Heart left ventricle (tissue), 16 donors: Measurements from ENCODE around the gene TACR1. TPM values are rescaled to one million over a fixed set of nuclear protein-coding genes. Genes with fewer than 3 reads are reported as not detected.

Experiments
- ATAC-seq, 4 donors: fragments of 200-7000 bp; cut with Tn5 transposase; one replicate each; pipeline ENCODE4 v1.9.1; 2020 to 2022; ENCODE audit warnings: moderate library complexity in 4 of 4, mild to moderate bottlenecking in 3 of 4, moderate number of reproducible peaks in 1 of 4
- DNase-seq, 5 donors: peaks; one replicate each; pipeline ENCODE4 v3.0.0-alpha.2; 2020
- H3K27ac ChIP-seq, 12 donors: fragments of 200-600 bp; sonication (generic) in 4 of 12; one replicate each; pipeline versions ENCODE4 v1.5.0 to v1.8.0; 2016 to 2022; ENCODE audit warnings: mild to moderate bottlenecking in 2 of 12
- H3K27me3 ChIP-seq, 9 donors: fragments of 200-600 bp; sonication (generic) in 2 of 9; one replicate each; pipeline versions ENCODE4 v1.5.1 to v1.8.0; 2016 to 2022; ENCODE audit warnings: mild to moderate bottlenecking in 3 of 9
- H3K36me3 ChIP-seq, 9 donors: fragments of 200-600 bp; sonication (generic) in 2 of 9; one replicate each; pipeline versions ENCODE4 v1.5.0 to v1.8.0; 2018 to 2022; ENCODE audit warnings: mild to moderate bottlenecking in 2 of 9
- H3K4me1 ChIP-seq, 12 donors: fragments of 200-600 bp; sonication (generic) in 4 of 12; one replicate each; pipeline versions ENCODE4 v1.5.0 to v1.8.0; 2016 to 2022; ENCODE audit warnings: mild to moderate bottlenecking in 3 of 12
- H3K4me3 ChIP-seq, 12 donors: fragments of 200-600 bp; sonication (generic) in 4 of 12; one replicate each; pipeline versions ENCODE4 v1.5.0 to v1.8.0; 2017 to 2022; ENCODE audit warnings: mild to moderate bottlenecking in 9 of 12, moderate library complexity in 4 of 12
- H3K9me3 ChIP-seq, 12 donors: fragments of 200-600 bp; sonication (generic) in 4 of 12; one replicate each; pipeline versions ENCODE4 v1.5.0 to v1.8.0; 2016 to 2022; ENCODE audit warnings: mild to moderate bottlenecking in 1 of 12
- POLR2A ChIP-seq, 2 donors: fragments of 450-650 bp; IDR thresholded peaks; one replicate each; pipeline ENCODE4 v1.6.1; 2017; ENCODE audit warnings: antibody characterized with exemption in 2 of 2, mild to moderate bottlenecking in 2 of 2, moderate library complexity in 2 of 2
- WGBS, 4 donors: extraction: QIAGEN DNeasy Blood & Tissue Kit in 2 of 4; methylation state at CpG; one replicate each; pipeline versions ENCODE4 v1.1.5 to v1.1.7; 2013 to 2018; 5-methylcytosine and 5-hydroxymethylcytosine counted together
- intact Hi-C, 10 donors: fragments of 100-400 bp; cut with DNase I; formaldehyde crosslinking; loops; one replicate each; pipeline versions ENCODE4 v1.11.1 to v1.14.2; 2022
- polyA plus RNA-seq, 2 donors: library from polyadenylated mRNA; stranded (reverse); fragments of 200-250 nt; gene quantifications; one replicate each; pipeline ENCODE4 v1.2.3, GENCODE V29; 2013
- total RNA-seq, 9 donors: library from RNA; depleted of rRNA in 2 of 9; stranded (reverse); fragments of >200 nt in 2 of 9; fragmentation: NEBNext Ultra II Directional in 3 of 9; extraction: Animal tissue kit (Norgen Biotek cat#: 25700) in 3 of 9; gene quantifications; one replicate each; pipeline versions ENCODE4 v1.1.0 to v1.2.4, GENCODE V29; 2016 to 2023
- TF ChIP-seq, protein P1 (sequence below), 12 donors: fragments of 200-600 bp; sonication (generic) in 4 of 12; IDR thresholded peaks; one replicate each; pipeline versions ENCODE4 v1.5.0 to v1.8.0; 2018 to 2022; ENCODE audit warnings: antibody characterized with exemption in 12 of 12, mild to moderate bottlenecking in 5 of 12
- donor health status: ischemic (EF 13 %, LVEDD 7.1; RV severe dilation, severe dysfunction).
- donor health status: healthy with polysubstance abuse.
- donor health status: DM: no; HTN: yes; CAD: no.
- donor health status: DM: no; HTN: no; CAD: no.
- donor health status: ischemic (EF 25% LVEDD 6.9; RV normal size, moderate dysfunction).
- donor health status: ischemic (EF 25% LVEDD 5.7; RV mildly dilated, moderate dysfunction).
- donor health status: healthy.
- donor health status: DM: yes; HTN: yes; CAD: no.
- donor health status: ischemic (EF 35%, LVEDD 5.7; RV mildly dilated, moderate dysfunction).
- donor health status: nonischemic (EF 11% LVEDD 7.7; RV severe dilation, severe dysfunction).
- donor health status: DM: yes; HTN: yes; CAD: no.
- donor health status: PGD.
- donor health status: ischemic (EF 29% LVEDD 5.4; RV normal size, mild dysfunction).
- donor health status: nonischemic (EF 23%, LVEDD 6.1; RV moderate dilation, normal function).

Gene TACR1
- total and polyA plus RNA-seq, 11 donors: 0.01 to 0.59 (median 0.35) TPM; not detected in 4

DNA sequence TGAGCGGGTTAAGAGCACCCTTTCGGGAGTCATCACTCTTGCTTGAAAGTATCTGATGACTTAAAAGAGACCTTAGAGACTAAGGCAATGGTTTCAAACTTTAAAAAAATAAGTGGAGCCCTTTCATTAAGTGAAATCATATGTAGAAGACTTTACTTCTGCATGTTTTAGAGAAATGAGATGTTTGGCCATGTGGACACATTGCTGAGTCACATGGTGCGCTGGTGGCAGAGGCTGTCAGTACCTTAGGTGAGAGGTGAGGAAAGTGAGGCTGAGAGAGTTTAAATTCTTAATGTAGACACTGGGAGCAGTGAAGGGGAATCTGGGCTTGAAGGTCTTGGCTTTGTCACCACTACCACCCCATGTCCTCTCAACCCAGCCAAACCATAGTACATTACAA, 109.8 kb downstream of the TACR1 start:
- Histone ChIP-seq H3K27me3 (no peaks in the 10 kb centered on the region), H3K9me3 (no peaks in the 10 kb centered on the region), H3K36me3 (no peaks in the 10 kb centered on the region), H3K4me3 (no peak overlapping the region), H3K4me1 (no peaks in the 10 kb centered on the region), H3K27ac (no peak overlapping the region)
- WGBS, 4 donors: 96 to 98% (median 97%) methylated on average over 3 of the region's 3 CpGs
- intact Hi-C loops: no loop called here
- TF ChIP-seq, protein P1, sequence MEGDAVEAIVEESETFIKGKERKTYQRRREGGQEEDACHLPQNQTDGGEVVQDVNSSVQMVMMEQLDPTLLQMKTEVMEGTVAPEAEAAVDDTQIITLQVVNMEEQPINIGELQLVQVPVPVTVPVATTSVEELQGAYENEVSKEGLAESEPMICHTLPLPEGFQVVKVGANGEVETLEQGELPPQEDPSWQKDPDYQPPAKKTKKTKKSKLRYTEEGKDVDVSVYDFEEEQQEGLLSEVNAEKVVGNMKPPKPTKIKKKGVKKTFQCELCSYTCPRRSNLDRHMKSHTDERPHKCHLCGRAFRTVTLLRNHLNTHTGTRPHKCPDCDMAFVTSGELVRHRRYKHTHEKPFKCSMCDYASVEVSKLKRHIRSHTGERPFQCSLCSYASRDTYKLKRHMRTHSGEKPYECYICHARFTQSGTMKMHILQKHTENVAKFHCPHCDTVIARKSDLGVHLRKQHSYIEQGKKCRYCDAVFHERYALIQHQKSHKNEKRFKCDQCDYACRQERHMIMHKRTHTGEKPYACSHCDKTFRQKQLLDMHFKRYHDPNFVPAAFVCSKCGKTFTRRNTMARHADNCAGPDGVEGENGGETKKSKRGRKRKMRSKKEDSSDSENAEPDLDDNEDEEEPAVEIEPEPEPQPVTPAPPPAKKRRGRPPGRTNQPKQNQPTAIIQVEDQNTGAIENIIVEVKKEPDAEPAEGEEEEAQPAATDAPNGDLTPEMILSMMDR (IDR thresholded peaks at IDR 0.05): no peak
- TF ChIP-seq POLR2A (IDR thresholded peaks at IDR 0.05): no peak
- DNase-seq (no peak), ATAC-seq (no peak)

DNA sequence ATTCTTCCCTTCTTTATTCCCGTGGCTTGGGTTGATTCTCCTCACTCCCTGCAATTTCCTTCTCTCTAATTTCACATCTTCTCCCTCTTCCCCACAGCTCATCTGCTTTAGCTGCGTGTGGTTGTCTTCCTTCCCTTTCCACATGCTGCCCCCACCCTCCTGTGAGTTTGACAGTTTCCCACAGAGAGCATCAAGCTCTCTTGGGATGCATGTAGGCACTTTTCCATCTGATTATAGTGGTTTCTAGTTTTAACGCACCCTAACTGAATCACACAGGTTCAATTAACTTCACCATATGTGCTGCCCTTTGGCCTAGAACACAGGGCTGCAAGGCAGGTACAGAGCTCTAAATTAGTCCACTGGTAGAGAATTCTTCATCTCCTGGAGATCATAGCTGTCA, 110.5 kb downstream of the TACR1 start:
- H3K36me3 ChIP-seq: no peaks in the 10 kb centered on the region

DNA sequence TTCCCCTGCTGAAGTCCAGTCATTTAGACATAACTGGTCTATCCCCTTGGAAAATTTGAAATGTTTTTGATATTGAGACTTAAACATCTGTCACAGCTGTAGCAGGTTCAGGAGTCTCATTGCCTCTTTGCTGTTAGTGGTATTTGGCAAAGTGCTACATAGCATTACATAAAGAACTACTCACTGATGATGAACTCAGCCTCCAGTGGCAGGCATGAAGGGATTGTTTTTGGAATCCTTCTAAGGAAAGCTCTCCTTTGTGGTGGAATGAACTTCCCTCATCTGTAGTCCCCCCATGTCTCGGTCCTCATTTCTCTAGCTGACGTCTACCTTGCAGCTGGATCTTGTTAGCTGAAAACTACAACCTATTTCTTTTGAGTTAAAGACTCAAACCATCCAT, 111.6 kb downstream of the TACR1 start:
- DNase-seq (no peak), ATAC-seq (no peak)
- Histone ChIP-seq H3K27ac (no peak overlapping the region), H3K36me3 (no peaks in the 10 kb centered on the region), H3K4me3 (no peak overlapping the region), H3K4me1 (no peaks in the 10 kb centered on the region), H3K9me3 (no peaks in the 10 kb centered on the region), H3K27me3 (no peaks in the 10 kb centered on the region)
- TF ChIP-seq, protein P1 (IDR thresholded peaks at IDR 0.05): no peak
- TF ChIP-seq POLR2A (IDR thresholded peaks at IDR 0.05): no peak
- intact Hi-C loops: no loop called here
- WGBS, 4 donors: 87 to 92% (median 91%) methylated on average over 2 of the region's 2 CpGs

More for the DNA sequence above, 110.5 kb downstream of the TACR1 start:
- Histone ChIP-seq H3K4me1 (no peaks in the 10 kb centered on the region), H3K27ac (no peak overlapping the region), H3K4me3 (no peak overlapping the region), H3K9me3 (no peaks in the 10 kb centered on the region), H3K27me3 (no peaks in the 10 kb centered on the region)
- DNase-seq: no peak
- WGBS, 4 donors: 80 to 89% (median 83%) methylated on average over 3 of the region's 3 CpGs
- ATAC-seq: no peak
- TF ChIP-seq, protein P1 (IDR thresholded peaks at IDR 0.05): no peak
- no peak for TF ChIP-seq POLR2A (IDR thresholded peaks at IDR 0.05)
- intact Hi-C loops: no loop called here

DNA sequence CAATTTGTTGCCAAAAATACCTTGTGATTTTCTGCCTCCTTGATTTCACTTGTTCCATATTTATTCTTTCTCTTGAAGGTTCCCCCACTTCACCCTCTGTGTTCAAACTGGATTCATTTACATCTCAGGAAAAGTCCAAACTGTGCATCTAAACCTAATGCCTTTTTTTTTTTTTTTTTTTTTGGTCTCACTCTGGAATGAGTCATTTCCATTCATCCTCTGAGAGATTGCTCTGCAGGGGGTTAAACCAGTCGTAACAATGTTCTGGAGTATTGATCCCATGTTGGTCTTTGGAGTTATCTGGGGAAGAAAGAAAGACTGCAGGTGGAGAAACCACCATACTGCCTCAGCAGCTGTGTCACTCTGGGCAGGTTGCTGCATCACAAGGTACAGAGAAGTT, 119.7 kb downstream of the TACR1 start:
- DNase-seq (no peak), ATAC-seq (no peak)
- no peaks in the 10 kb centered on the region for H3K36me3 ChIP-seq
- H3K4me3 ChIP-seq: no peak overlapping the region
- H3K4me1 ChIP-seq: no peaks in the 10 kb centered on the region
- no peaks in the 10 kb centered on the region for H3K9me3 ChIP-seq
- 79 to 89% (median 82%) methylated on average over 1 of the region's 1 CpG for WGBS, 4 donors
- no peak overlapping the region for H3K27ac ChIP-seq
- TF ChIP-seq, protein P1 (IDR thresholded peaks at IDR 0.05): no peak
- TF ChIP-seq POLR2A (IDR thresholded peaks at IDR 0.05): no peak
- intact Hi-C loops: no loop called here
- no peaks in the 10 kb centered on the region for H3K27me3 ChIP-seq
